ENCODE data around the gene BHMT2. TPM values are rescaled to one million over a fixed set of nuclear protein-coding genes. Genes with fewer than 3 reads are reported as not detected.

BHMT2 gene
- total and polyA plus RNA-seq, 2 of the 13 experiments (the other 11 are each of a cell fraction or from before 2014, with no cell fraction given) = 13.8 to 18.8 TPM

DNA sequence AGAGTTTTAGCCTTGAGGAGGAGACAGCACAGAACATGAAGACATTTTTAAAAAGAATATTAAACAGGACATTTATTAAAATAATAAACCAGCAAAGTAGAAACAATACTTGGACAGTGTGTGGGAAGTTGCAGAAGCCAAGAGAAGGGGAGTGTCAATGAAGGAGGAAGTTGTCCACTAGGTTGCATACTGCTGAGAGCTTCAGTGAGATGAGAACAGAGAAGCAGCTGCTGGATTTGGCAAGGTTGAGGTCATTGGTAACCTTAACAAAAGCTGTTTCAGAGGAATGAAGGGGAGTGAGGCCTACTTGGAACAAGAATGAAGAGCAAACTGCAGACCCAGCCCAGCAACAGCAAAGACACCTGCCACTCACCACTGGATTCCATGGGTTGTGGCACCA is 53.4 kb downstream of the BHMT2 start (continued):
- TF ChIP-seq SNAPC4 (CRISPR knock-in tag; IDR thresholded peaks at IDR 0.05) = no peak
- TF ChIP-seq TRIM24 (CRISPR knock-in tag; IDR thresholded peaks at IDR 0.05) = no peak
- TF ChIP-seq TOE1 (CRISPR knock-in tag; IDR thresholded peaks at IDR 0.05) = no peak
- TF ChIP-seq HNRNPLL (IDR thresholded peaks at IDR 0.05; ENCODE audit: low read depth, low read length, poor library complexity, severe bottlenecking) = no peak
- TF ChIP-seq, protein P1, sequence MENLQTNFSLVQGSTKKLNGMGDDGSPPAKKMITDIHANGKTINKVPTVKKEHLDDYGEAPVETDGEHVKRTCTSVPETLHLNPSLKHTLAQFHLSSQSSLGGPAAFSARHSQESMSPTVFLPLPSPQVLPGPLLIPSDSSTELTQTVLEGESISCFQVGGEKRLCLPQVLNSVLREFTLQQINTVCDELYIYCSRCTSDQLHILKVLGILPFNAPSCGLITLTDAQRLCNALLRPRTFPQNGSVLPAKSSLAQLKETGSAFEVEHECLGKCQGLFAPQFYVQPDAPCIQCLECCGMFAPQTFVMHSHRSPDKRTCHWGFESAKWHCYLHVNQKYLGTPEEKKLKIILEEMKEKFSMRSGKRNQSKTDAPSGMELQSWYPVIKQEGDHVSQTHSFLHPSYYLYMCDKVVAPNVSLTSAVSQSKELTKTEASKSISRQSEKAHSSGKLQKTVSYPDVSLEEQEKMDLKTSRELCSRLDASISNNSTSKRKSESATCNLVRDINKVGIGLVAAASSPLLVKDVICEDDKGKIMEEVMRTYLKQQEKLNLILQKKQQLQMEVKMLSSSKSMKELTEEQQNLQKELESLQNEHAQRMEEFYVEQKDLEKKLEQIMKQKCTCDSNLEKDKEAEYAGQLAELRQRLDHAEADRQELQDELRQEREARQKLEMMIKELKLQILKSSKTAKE (CRISPR knock-in tag; IDR thresholded peaks at IDR 0.05; ENCODE audit: borderline replicate concordance) = no peak
- no peak for TF ChIP-seq SP5 (CRISPR knock-in tag; IDR thresholded peaks at IDR 0.05; ENCODE audit: borderline replicate concordance, low read depth)
- no peak for TF ChIP-seq SRSF4 (IDR thresholded peaks at IDR 0.05; ENCODE audit: low read depth, low read length, poor library complexity, severe bottlenecking)
